ENCODE data around the gene ARHGAP9.

Gene ARHGAP9

DNA sequence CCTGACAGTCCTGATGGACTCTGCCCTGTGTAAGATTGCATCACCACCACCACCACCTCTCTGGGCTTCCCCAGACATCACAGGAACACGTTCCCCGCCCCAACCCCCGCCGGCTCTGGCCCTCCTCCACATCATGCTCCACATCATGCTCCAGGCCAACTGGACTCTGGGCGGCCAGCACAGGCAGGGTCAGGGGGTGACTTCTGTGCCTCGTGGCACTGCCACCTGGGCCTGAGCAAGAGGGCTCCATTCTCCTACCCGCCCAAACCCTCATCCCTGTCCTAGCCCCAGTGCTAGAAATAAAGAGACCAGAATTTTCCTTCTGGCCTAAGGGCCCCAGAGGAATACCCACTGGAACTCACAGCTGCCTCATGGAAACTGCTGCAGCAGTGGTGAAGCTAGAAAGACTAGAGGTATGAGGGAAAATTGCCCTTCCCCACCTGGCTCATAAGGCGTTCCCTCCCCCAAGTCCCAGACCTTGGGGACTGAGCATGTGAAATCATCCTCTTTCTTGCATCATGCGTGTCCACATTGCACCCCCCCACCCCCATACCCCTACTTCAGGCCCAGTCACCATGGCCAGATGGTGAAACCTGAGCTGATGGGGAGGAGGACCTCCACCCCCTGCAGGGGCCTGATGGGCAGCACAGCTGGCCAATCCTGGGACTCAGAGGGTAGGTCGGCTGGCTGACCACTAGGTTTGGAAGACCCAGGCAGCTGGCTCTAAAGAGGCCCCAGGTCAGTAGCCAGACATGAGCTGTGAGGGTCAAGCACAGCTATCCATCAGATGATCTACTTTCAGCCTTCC lies 24.9 kb downstream of the ARHGAP9 start, which contains the start of gene INHBE:
INHBE (plus strand) TSS at position 742 of the 808 bp plus-strand sequence. CDS start 230 bp downstream, outside the sequence.
- DNase-seq (ENCODE audit: low read depth) = peak; percentile 97
- TF ChIP-seq, protein P1, sequence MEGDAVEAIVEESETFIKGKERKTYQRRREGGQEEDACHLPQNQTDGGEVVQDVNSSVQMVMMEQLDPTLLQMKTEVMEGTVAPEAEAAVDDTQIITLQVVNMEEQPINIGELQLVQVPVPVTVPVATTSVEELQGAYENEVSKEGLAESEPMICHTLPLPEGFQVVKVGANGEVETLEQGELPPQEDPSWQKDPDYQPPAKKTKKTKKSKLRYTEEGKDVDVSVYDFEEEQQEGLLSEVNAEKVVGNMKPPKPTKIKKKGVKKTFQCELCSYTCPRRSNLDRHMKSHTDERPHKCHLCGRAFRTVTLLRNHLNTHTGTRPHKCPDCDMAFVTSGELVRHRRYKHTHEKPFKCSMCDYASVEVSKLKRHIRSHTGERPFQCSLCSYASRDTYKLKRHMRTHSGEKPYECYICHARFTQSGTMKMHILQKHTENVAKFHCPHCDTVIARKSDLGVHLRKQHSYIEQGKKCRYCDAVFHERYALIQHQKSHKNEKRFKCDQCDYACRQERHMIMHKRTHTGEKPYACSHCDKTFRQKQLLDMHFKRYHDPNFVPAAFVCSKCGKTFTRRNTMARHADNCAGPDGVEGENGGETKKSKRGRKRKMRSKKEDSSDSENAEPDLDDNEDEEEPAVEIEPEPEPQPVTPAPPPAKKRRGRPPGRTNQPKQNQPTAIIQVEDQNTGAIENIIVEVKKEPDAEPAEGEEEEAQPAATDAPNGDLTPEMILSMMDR (conservative IDR thresholded peaks at IDR 0.05; ENCODE audit: low read depth, low read length) = no peak
- peak within 1 kb of the TSS; percentile 27 for H3K4me3 ChIP-seq (ENCODE audit: low read depth, low read length)

GRCh38 chr12:57454213-57454565 lies 25.5 kb downstream of the ARHGAP9 start:
- TF ChIP-seq, protein P1 (conservative IDR thresholded peaks at IDR 0.05; ENCODE audit: low read depth, low read length) = no peak
- H3K4me3 ChIP-seq (ENCODE audit: low read depth, low read length) = no peak overlapping the region
- DNase-seq (ENCODE audit: low read depth) = no peak

DNA sequence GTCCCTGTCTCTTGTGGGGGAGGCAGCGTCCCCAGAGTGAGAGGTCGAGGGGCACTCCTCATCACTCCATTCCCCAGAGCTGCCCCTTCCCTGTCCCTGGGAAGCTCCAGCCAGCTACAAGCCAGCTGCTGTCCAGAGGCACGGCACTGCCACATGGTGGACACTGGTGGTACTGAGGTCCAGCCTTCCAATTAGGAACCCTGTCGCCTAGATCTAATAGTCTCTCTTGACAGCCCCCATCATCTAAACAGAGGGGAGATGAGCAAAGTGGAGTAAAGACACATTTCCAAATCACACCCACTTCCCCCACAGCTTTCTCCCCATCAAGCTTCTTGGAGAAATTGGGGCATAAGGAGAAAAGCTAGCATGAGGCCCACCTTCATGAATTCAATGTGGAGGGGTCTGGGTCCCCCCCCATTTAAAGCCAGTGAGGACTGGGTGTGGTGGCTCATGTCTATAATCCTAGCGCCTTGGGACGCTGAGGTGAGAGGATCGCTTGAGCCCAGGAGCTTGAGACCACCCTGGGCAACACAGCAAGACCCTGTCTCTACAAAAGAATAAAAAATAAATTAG lies 26.6 kb downstream of the ARHGAP9 start:
- DNase-seq (ENCODE audit: low read depth) = peak; percentile 88
- H3K4me3 ChIP-seq (ENCODE audit: low read depth, low read length) = no peak overlapping the region
- TF ChIP-seq, protein P1 (conservative IDR thresholded peaks at IDR 0.05; ENCODE audit: low read depth, low read length) = peak; percentile 98

DNA sequence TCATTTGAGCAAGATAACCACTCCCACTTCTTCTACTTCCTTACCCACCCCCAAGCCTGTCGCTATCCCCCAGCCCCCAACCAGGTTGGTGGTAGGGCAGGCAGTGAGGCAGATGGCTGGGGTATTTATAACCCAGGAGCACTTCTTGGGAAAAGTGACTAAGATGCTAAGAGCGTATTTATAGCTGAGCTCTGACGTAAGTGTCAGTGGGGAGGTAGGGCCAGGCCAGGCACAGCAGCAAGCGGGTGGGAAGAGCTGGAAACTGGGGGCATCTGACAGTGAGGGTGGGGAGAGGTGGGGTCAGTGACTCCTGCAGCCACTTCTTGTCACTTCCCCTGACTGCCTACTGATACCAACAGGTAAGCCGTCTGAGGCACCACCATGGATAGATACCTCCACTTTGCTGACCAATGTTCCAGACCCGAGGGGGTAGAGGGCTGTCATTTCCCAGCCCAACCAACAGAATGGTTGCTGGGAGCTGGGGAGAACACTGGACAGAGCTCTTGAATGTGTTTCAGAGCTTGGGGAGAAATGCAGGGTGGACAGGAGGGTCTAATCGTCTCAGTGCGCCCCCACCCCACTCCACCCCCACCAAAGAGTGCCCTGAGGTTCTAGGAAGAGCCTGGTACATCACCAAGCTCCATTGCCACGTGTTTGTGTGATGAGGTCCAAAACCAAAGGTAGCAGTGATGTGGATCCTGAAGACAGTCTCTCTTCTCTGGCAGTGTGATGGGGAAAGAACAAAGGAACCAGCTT lies 27.3 kb downstream of the ARHGAP9 start:
- TF ChIP-seq, protein P1 (conservative IDR thresholded peaks at IDR 0.05; ENCODE audit: low read depth, low read length) = no peak
- peak; percentile 93 for DNase-seq (ENCODE audit: low read depth)
- H3K4me3 ChIP-seq (ENCODE audit: low read depth, low read length) = no peak overlapping the region

- TF ChIP-seq, protein P1 (conservative IDR thresholded peaks at IDR 0.05; ENCODE audit: low read depth, low read length) = no peak
- DNase-seq (ENCODE audit: low read depth) = no peak
Measured at GRCh38 chr12:57451233-57451778, 28.4 kb downstream of the ARHGAP9 start.

GRCh38 chr12:57450057-57450456 lies 29.6 kb downstream of the ARHGAP9 start:
- no peak overlapping the region for H3K4me3 ChIP-seq (ENCODE audit: low read depth, low read length)
- DNase-seq (ENCODE audit: low read depth) = no peak
- TF ChIP-seq, protein P1 (conservative IDR thresholded peaks at IDR 0.05; ENCODE audit: low read depth, low read length) = no peak

More at GRCh38 chr12:57451233-57451778, 28.4 kb downstream of the ARHGAP9 start:
- H3K4me3 ChIP-seq (ENCODE audit: low read depth, low read length) = no peak overlapping the region

Data from choroid plexus epithelial cell (primary cell).